ENCODE measurements around the gene CASKIN2.
A peak's percentile ranks its signal among the peaks of the same experiment; 100 is the strongest.
"Not testable (repeated sequence)": the region's sequence is repeated elsewhere in the genome, so short reads cannot be mapped to it uniquely, and the experiment has no call there.

The CASKIN2 gene

GRCh38 chr17:75459246-75459589 lies 56.1 kb downstream of the CASKIN2 start:
- no peak for DNase-seq

GRCh38 chr17:75457047-75457654 lies 58.2 kb downstream of the CASKIN2 start:
- peak; percentile 43 for DNase-seq

GRCh38 chr17:75456417-75457046 lies 58.8 kb downstream of the CASKIN2 start, which contains the start of gene TMEM94:
TMEM94 (plus strand) TSS chr17:75456635; CDS start chr17:75471906, 15,271 bp downstream.
- peak; percentile 99 for DNase-seq

GRCh38 chr17:75456039-75456416 lies 59.3 kb downstream of the CASKIN2 start:
- no peak for DNase-seq

- DNase-seq = not testable (repeated sequence)
Observed at GRCh38 chr17:75454672-75455071, 60.7 kb downstream of the CASKIN2 start.

GRCh38 chr17:75454193-75454592 lies 61.1 kb downstream of the CASKIN2 start:
- peak; percentile 72 for DNase-seq

- DNase-seq = no peak
Observed at GRCh38 chr17:75450270-75450669, 65.1 kb downstream of the CASKIN2 start.
